ENCODE data around the gene PEX10.

The PEX10 gene

DNA sequence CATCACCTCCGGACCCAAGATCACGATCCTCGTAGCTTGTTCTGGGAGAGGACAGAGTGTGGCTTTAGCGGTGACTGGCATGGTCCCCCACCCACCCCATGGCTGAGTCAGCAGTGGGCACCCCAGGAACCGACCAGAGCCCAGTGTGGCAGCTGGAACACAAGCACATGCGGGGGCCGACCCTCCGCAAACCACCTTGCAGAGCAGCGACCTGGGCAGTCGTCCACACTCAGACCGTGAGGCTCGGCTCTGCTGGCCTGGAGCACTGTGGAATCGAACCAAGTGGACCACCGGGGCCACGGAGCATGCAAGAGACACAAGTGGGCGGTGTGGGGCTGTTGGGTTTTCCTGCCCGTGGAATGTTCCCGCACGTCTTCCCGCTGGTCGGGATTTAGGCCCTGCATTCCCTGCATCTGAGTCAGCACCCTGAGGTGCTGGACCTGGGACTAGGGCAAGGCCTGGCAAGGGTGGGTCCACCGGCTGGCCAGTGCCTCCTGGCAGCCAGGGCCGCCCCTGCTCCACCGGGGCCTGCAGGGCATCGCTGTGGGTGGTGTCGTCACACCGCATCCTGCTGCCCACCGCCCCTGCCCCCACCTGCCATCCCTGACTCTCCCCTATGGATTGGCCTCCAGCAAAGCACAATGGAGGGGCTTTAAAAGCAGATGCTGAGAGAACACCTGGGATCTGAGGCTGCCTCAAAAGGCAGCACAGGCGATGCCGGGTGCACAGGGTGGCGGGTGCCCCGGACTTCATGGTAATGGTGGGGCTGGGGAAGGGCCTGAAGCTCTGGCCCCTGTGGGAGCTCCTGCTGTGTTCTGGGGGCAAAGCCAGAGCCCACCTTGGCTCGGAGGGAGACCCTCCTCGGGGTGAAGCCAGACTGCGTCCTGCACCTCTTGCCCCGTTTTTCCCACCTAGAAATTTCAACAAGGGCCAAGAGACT lies 39.5 kb downstream of the PEX10 start:
- no peak for DNase-seq

DNA sequence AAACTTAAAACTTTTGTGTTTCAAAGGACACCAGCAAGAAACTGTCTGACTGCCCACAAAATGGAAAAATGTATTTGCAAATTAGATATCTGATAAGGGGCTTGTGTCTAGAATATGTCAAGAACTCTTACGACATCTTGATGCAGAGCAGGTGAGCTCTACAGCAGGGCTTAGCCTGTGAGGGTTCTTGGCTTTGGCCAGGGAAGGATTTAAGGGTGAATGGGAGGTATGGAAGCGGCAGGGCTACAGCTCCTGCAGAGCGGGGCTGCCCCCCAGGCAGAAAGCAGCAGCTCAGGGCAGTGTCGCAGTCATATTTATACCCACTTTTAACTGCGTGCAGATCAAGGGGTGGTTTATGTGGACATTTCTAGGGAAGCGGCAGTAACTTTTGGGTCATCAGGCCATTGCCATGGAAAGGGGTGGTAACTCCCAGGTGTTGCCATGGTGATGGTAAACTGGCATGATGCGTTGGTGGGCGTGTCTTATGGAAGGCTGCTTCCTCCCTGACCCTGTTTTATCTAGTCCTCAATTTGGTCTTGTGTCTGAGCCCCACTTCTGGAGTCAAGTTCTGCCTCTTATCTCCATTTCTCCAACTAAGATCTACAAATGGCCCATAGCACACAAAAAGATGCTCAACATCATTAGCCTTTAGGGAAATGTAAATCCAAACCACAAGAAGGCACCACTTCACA lies 44.2 kb downstream of the PEX10 start:
- DNase-seq, result no peak

DNA sequence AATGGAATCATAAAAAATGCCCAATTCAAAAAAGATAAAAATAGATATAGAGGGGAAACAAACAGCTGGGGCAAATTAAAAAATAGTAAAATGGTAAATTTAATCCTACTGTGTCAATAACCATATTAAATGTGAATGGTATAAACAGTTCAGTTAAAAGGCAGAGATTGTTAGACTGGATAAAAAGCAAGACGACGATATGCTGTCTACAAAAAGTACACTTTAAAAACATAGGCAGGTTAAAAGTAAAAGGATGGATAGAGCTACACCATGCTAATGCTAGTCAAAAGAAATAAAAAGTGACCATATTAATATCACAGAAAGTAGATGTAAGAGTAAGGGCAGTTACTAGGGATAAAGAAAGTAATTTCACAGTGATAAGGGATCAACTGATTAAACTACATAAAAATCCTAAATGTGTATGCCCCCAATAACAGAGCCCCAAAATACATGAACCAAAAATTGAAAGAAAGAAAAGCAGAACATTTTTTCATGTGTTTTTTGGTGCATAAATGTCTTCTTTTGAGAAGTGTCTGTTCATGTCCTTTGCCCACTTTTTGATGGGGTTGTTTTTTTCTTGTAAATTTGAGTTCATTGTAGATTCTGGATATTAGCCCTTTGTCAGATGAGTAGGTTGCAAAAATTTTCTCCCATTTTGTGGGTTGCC lies 48.4 kb downstream of the PEX10 start:
- no peak for DNase-seq

DNA sequence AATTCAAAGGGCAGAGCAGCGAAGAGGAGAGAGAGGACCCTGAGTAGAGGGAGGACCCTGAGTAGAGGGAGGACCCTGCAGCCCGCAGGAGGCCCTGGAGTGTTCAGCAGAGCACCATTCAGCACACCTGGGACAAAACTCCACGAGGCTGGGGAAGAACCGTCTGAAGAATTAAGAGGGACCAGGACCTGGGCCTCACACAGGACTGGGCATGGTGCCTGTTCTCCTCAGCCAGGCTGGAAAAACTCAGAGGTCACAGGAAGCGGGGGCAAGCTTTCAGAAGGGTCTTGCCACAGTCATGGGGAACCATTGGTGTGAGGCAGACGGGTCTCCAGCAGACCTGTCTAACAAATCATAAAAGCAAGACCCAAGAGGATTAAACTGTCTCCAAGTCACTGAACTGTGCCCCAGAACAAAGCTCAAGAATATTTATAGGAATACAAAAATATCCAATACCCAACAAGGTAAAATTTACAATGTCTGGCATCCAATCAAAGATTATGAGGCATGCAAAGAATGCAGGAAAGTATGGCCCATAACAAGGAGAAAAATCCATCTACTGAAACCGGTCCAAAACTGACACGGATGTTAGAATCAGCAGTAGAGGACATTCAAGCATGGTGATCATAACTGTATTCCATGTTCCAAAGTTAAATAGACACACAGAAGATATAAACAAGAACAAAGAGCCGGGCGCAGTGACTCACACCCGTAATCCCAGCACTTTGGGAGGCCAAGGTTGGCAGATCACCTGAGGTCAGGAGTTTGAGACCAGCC lies 51.6 kb downstream of the PEX10 start:
- peak; percentile 69 for DNase-seq

DNA sequence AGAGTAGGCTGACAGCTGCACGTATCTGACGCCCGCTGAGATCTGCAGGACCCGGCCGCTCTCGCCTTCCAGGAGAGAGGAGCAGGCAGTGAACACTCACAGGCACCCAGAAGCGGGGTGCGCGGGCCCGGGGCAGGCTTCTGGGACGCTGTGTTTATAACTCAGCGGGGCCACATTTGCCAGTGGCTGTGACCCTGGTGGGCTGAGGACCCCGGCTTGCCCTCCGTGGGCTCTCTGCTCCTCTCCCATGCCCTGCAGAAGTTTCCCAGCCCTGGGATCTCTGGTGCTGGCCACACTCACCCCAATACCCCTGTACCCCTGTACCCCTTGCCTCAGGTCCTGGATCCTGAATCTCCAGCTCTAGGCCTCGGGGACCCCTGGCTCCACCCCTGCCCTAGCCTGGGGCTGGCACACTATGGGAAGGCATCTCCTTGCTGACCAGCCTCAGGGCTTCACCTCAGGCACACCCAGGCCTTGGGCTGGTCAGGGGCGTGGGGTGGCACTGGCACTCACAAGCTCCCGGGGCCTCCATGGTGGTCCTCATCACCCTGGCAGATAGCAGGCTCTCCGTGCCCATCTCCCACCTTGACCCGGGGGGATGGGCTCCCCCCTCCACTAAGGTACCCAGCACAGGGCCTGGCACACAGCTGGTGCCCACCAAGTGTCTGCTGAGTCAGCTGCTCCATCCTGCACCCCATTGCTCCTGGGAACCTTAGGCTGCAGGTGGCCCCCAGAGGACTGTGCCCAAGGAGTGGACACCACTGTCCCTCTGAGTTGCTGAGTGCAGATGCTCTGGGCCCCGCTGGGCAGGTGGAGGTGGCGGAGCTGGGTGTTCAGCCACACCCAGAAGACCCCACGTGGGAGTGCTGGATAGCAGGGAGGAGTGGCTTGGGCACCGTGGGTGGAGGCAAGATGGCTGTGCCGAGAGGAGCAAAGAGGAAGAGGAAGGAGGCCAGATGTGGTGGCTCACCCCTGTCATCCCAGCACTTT lies 53.4 kb downstream of the PEX10 start:
- no peak for DNase-seq

DNA sequence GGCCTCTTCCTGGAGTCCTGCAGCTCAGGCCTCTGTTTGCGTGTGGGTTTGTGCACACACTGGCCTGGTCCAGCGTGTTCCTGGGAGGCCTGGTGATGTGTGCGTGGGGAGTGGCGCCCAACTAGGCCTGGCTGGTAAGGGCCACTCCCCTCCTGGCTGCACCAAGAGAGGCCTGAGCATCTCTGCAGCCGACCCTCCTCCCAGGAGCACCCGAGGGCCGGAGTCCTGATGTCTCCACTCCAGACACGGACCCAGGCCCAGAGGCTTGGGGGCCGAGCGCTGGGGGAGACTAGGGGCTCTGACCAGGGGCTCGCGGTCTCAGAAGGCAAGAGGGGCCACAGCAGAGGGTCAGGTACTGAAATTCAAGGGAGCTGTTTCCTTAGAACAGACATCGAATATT lies 54.3 kb downstream of the PEX10 start:
- DNase-seq, result no peak

DNA sequence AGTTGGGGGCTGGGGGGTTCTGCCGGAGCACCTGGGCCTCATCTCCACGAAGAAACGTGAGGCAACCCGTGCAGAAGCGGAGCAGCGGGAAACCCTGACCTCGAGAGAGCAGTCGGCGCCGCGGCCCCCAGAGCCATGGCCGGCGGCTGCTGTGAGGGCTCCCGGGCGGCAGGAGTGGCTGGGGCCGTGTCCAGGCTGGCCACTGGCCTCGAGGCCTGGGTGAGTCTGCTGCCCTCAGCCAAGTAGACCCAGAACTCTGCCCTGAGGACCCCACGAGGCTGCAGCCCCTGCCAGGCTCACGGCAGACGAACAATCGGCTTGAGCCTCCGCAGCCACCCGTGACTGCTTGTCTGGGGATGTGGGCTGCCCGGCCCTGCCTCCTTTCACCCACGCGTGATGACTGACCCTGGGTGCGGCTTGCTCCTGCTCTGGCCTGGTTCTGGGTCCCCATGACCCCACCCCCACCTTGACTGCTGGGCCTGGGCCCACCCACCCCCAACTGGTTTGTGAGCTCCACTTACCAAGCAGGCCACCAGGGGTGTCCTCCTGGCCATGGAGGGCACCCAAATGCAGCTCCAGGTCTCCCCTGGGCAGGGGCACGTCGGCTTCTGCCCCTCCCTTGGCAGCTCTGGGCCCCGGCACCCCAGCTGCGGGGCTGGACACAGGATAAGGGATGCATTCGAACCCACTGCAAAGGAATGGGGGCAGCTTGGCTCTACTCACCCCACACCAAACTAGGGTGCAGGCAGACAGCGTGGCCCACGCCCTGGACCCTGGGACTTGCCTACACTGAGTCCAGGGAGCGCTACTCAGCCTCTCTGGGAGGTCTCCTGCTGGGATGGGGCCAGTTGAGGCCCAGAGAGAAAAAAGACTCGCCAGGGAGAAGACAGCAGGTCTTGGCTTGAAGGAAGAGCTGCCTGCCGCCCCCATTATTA lies 55.2 kb downstream of the PEX10 start:
- no peak for DNase-seq

DNA sequence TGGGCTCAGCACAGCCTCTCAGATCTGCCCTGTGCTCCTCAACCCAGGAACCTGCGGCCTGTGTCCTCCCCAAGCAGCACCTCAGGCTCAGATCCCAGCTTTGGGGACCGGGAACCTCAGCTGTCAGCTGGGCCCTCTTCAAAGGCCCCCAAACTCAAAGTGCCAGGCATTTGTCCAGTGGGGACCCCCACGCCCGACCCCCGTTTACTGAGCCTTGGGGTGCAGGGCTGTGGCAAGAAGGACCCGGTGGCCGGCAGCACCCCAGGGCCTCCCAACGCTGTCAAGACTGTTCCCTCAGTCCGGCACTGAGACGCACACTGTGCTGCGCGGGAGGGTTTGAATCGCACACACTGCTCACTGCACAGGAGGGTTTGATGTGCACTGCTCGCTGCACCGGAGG lies 56.0 kb downstream of the PEX10 start:
- no peak for DNase-seq

DNA sequence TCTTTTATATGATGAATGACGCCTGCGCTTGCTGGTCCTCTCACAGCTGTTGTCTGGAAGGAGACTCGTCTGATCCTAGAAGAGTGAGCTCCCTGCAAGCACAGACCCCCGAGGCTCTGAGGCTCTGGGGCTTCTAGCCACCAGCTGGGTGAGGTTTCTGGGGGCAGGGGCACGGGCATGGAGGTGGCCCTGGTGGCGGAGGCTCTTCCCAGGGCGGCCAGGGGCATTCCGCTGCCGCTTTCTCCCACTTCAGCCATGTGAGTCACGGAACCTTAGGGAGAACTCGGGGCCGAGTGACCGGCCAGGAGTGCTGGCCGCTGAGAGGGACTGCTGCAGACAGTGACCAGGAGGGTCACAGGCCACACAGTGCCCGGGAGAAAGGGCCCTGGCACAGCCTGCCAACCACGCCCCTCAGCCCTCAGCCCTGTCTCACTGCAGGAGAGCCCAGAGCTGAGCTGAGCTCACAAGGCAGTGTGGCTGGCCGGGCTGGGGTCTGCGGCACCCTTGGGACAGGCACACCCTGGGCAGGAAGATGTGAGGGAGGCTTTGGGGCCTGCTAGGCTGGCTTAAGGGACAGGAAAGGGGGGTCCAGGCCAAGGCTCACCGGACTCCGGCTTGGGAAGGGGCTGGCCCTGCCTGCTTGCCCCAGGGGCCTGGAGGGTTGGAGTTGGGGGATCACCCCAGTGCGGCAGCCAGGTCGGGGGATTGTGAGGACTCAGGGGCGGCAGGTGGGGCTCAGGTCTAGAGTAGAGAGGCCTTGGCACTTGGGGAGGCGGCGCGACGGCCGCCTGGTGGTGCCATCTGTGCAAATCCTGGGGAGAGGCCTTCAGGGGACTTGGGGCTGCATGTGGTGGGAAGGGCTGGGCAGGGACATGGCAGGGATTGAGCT lies 56.7 kb downstream of the PEX10 start:
- no peak for DNase-seq

DNA sequence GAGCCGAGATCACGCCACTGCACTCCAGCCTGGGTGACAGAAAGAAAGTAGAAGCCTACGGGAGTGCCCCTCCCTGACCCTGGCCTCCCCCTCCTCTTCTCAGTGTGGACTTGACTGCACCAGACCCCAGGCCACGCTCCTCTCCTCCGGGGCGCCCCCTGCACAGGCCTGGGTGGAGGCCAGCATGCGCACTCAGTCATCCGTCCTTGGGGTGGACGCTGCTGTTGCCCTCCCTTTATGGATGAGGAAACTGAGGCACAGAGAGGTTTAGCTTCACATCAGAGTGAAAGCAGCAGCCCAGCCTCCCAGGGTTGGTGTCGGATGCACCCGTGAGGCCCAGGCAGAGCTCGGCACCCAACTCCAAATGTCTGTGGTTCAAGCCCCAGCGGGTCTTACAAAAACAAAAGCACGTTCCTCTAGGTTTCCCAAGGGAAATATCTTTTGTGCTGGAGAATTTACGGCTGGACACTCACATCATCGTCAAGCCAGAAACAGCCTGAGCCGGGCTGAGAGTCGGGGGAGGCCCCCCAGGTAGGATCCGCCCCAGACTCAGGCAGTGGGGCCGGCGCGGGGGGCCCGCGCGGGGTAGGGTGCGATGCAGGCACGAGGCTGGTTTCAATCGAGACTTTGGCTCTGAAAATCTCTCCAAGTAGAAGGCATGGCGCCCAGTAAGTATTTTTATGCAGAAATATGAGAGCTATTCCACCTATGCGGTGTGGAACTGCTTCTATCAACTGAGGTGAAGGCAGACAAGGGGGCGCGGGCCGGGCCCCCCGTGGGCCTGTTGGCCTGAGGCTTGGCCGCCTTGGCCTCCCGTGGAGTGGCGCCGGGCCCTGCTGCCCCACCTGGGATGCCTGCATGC lies 57.6 kb downstream of the PEX10 start:
- no peak for DNase-seq

Data from kidney glomerular epithelial cell (primary cell).